Heart left ventricle (tissue), 16 donors: ENCODE measurements around the gene PPM1J. TPM values are rescaled to one million over a fixed set of nuclear protein-coding genes. Genes with fewer than 3 reads are reported as not detected.

Source experiments
- ATAC-seq, 4 donors: fragments of 200-7000 bp; cut with Tn5 transposase; one replicate each; pipeline ENCODE4 v1.9.1; 2020 to 2022; ENCODE audit warnings: moderate library complexity in 4 of 4, mild to moderate bottlenecking in 3 of 4, moderate number of reproducible peaks in 1 of 4
- DNase-seq, 5 donors: peaks; one replicate each; pipeline ENCODE4 v3.0.0-alpha.2; 2020
- H3K27ac ChIP-seq, 12 donors: fragments of 200-600 bp; sonication (generic) in 4 of 12; one replicate each; pipeline versions ENCODE4 v1.5.0 to v1.8.0; 2016 to 2022; ENCODE audit warnings: mild to moderate bottlenecking in 2 of 12
- H3K27me3 ChIP-seq, 9 donors: fragments of 200-600 bp; sonication (generic) in 2 of 9; one replicate each; pipeline versions ENCODE4 v1.5.1 to v1.8.0; 2016 to 2022; ENCODE audit warnings: mild to moderate bottlenecking in 3 of 9
- H3K36me3 ChIP-seq, 9 donors: fragments of 200-600 bp; sonication (generic) in 2 of 9; one replicate each; pipeline versions ENCODE4 v1.5.0 to v1.8.0; 2018 to 2022; ENCODE audit warnings: mild to moderate bottlenecking in 2 of 9
- H3K4me1 ChIP-seq, 12 donors: fragments of 200-600 bp; sonication (generic) in 4 of 12; one replicate each; pipeline versions ENCODE4 v1.5.0 to v1.8.0; 2016 to 2022; ENCODE audit warnings: mild to moderate bottlenecking in 3 of 12
- H3K4me3 ChIP-seq, 12 donors: fragments of 200-600 bp; sonication (generic) in 4 of 12; one replicate each; pipeline versions ENCODE4 v1.5.0 to v1.8.0; 2017 to 2022; ENCODE audit warnings: mild to moderate bottlenecking in 9 of 12, moderate library complexity in 4 of 12
- H3K9me3 ChIP-seq, 12 donors: fragments of 200-600 bp; sonication (generic) in 4 of 12; one replicate each; pipeline versions ENCODE4 v1.5.0 to v1.8.0; 2016 to 2022; ENCODE audit warnings: mild to moderate bottlenecking in 1 of 12
- CTCF ChIP-seq, 12 donors: fragments of 200-600 bp; sonication (generic) in 4 of 12; IDR thresholded peaks; one replicate each; pipeline versions ENCODE4 v1.5.0 to v1.8.0; 2018 to 2022; ENCODE audit warnings: antibody characterized with exemption in 12 of 12, mild to moderate bottlenecking in 5 of 12
- POLR2A ChIP-seq, 2 donors: fragments of 450-650 bp; IDR thresholded peaks; one replicate each; pipeline ENCODE4 v1.6.1; 2017; ENCODE audit warnings: antibody characterized with exemption in 2 of 2, mild to moderate bottlenecking in 2 of 2, moderate library complexity in 2 of 2
- WGBS, 4 donors: extraction: QIAGEN DNeasy Blood & Tissue Kit in 2 of 4; methylation state at CpG; one replicate each; pipeline versions ENCODE4 v1.1.5 to v1.1.7; 2013 to 2018; 5-methylcytosine and 5-hydroxymethylcytosine counted together
- intact Hi-C, 10 donors: fragments of 100-400 bp; cut with DNase I; formaldehyde crosslinking; loops; one replicate each; pipeline versions ENCODE4 v1.11.1 to v1.14.2; 2022
- polyA plus RNA-seq, 2 donors: library from polyadenylated mRNA; stranded (reverse); fragments of 200-250 nt; gene quantifications; one replicate each; pipeline ENCODE4 v1.2.3, GENCODE V29; 2013
- total RNA-seq, 9 donors: library from RNA; depleted of rRNA in 2 of 9; stranded (reverse); fragments of >200 nt in 2 of 9; fragmentation: NEBNext Ultra II Directional in 3 of 9; extraction: Animal tissue kit (Norgen Biotek cat#: 25700) in 3 of 9; gene quantifications; one replicate each; pipeline versions ENCODE4 v1.1.0 to v1.2.4, GENCODE V29; 2016 to 2023
- donor health status: ischemic (EF 13 %, LVEDD 7.1; RV severe dilation, severe dysfunction).
- donor health status: healthy with polysubstance abuse.
- donor health status: DM: no; HTN: yes; CAD: no.
- donor health status: DM: no; HTN: no; CAD: no.
- donor health status: ischemic (EF 25% LVEDD 6.9; RV normal size, moderate dysfunction).
- donor health status: ischemic (EF 25% LVEDD 5.7; RV mildly dilated, moderate dysfunction).
- donor health status: healthy.
- donor health status: DM: yes; HTN: yes; CAD: no.
- donor health status: ischemic (EF 35%, LVEDD 5.7; RV mildly dilated, moderate dysfunction).
- donor health status: nonischemic (EF 11% LVEDD 7.7; RV severe dilation, severe dysfunction).
- donor health status: DM: yes; HTN: yes; CAD: no.
- donor health status: PGD.
- donor health status: ischemic (EF 29% LVEDD 5.4; RV normal size, mild dysfunction).
- donor health status: nonischemic (EF 23%, LVEDD 6.1; RV moderate dilation, normal function).

Gene PPM1J
- total and polyA plus RNA-seq, 11 donors: 1.8 to 11.5 (median 8.1) TPM

GRCh38 chr1:112716133-112716720 lies 1.1 kb upstream of the PPM1J start:
- Histone ChIP-seq H3K27me3 (peaks cover 0 to 12% (median 0%) of the 10 kb centered on the region in 9 donors), H3K4me1 (peaks cover 0 to 35% (median 20%) of the 10 kb centered on the region in 12 donors), H3K9me3 (no peaks in the 10 kb centered on the region), H3K4me3 (peak overlapping the region; percentile 40 to 93 (median 70)), H3K36me3 (no peaks in the 10 kb centered on the region), H3K27ac (peak overlapping the region in 11 of 12 donors; percentile 31 to 83 (median 71))
- 15 to 17% (median 16%) methylated on average over 13 of the region's 13 CpGs for WGBS, 4 donors
- TF ChIP-seq POLR2A (IDR thresholded peaks at IDR 0.05): no peak
- peak; percentile 91 to 98 (median 96) for TF ChIP-seq CTCF (IDR thresholded peaks at IDR 0.05)
- ATAC-seq (peak; percentile 72 to 86 (median 82)), DNase-seq (peak; percentile 85 to 90 (median 86))
- intact Hi-C loops: loop anchor here in 9 of 10 donors (1.0 to 10.0 kb wide), 16 partner anchors 88 to 961 kb away; partner anchors contain the start of genes LRIG2 (in 8 of the 9) and SLC16A1 (in 3 of the 9)

GRCh38 chr1:112714313-112715263 lies 544 bp downstream of the PPM1J start:
- ATAC-seq (peak in 3 of 4 donors; percentile 10 to 21 (median 13)), DNase-seq (peak in 3 of 5 donors; percentile 58 to 79 (median 64))
- H3K27me3 ChIP-seq: peaks cover 0 to 11% (median 0%) of the 10 kb centered on the region in 9 donors
- intact Hi-C loops: loop anchor here in 9 of 10 donors (5.0 to 10.0 kb wide), 9 partner anchors 168 to 963 kb away; partner anchors contain the start of genes LRIG2 (in 6 of the 9) and SLC16A1 (in 3 of the 9)
- peak overlapping the region in 9 of 12 donors; percentile 23 to 83 (median 54) for H3K27ac ChIP-seq
- peak overlapping the region; percentile 40 to 93 (median 70) for H3K4me3 ChIP-seq
- 1% methylated on average over 44 to 86 of the region's 86 CpGs for WGBS, 4 donors
- peaks cover 0 to 4% (median 0%) of the 10 kb centered on the region in 9 donors for H3K36me3 ChIP-seq
- H3K9me3 ChIP-seq: no peaks in the 10 kb centered on the region
- H3K4me1 ChIP-seq: peaks cover 0 to 35% (median 20%) of the 10 kb centered on the region in 12 donors
- no peak for TF ChIP-seq POLR2A (IDR thresholded peaks at IDR 0.05)
- peak in 1 of 12 donors; percentile 18 for TF ChIP-seq CTCF (IDR thresholded peaks at IDR 0.05)

- intact Hi-C loops: loop anchor here in 5 of 10 donors (2.0 to 10.0 kb wide), 5 partner anchors 39 to 961 kb away; partner anchors contain the start of genes LRIG2 (in 5 of the 5) and MOV10 (in 1 of the 5)
- H3K27me3 ChIP-seq: peaks cover 0 to 2% (median 0%) of the 10 kb centered on the region in 9 donors
- DNase-seq (peak in 1 of 5 donors; percentile 72), ATAC-seq (no peak)
- WGBS, 4 donors: 41 to 45% (median 44%) methylated on average over 12 to 14 of the region's 14 CpGs
- peaks cover 0 to 4% (median 0%) of the 10 kb centered on the region in 9 donors for H3K36me3 ChIP-seq
- no peak for TF ChIP-seq POLR2A (IDR thresholded peaks at IDR 0.05)
- TF ChIP-seq CTCF (IDR thresholded peaks at IDR 0.05): no peak
- H3K27ac ChIP-seq: peak overlapping the region in 8 of 12 donors; percentile 23 to 83 (median 51)
- peak overlapping the region; percentile 40 to 93 (median 70) for H3K4me3 ChIP-seq
- peaks cover 0 to 31% (median 18%) of the 10 kb centered on the region in 12 donors for H3K4me1 ChIP-seq
- no peaks in the 10 kb centered on the region for H3K9me3 ChIP-seq
Observed at GRCh38 chr1:112713466-112714312, 1.4 kb downstream of the PPM1J start.
